ENCODE data around the gene FSCN2. TPM values are rescaled to one million over a fixed set of nuclear protein-coding genes. Genes with fewer than 3 reads are reported as not detected.

Gene FSCN2
- total and polyA plus RNA-seq, 7 donors, result 0.08 to 0.71 (median 0.11) TPM; not detected in 1

GRCh38 chr17:81586096-81586495 lies 57.9 kb downstream of the FSCN2 start:
- Histone ChIP-seq H3K36me3 (ENCODE audit: insufficient read depth in 1 of 2, low read depth in 1 of 2) (peaks cover 9 to 98% of the 10 kb centered on the region in 2 donors), H3K27me3 (ENCODE audit: insufficient read depth in 3 of 3, low read length in 2 of 3) (no peaks in the 10 kb centered on the region), H3K9me3 (no peaks in the 10 kb centered on the region), H3K27ac (no peak overlapping the region), H3K4me1 (no peaks in the 10 kb centered on the region), H3K4me3 (no peak overlapping the region)
- WGBS, 3 donors, result 81 to 83% (median 82%) methylated on average over 4 of the region's 4 CpGs
- DNase-seq (no peak), ATAC-seq (no peak)
- intact Hi-C loops (cut with DNase I), result no loop called here
- TF ChIP-seq CTCF (IDR thresholded peaks at IDR 0.05), result no peak

Other genes starting within 250 kb of the FSCN2 start
- gene SLC38A10, start 233.1 kb upstream of the FSCN2 start, total RNA-seq, result 10 to 100 TPM; 16.7 to 23.9 (median 18.6) TPM
- 10 to 100 TPM; 16.9 to 40.6 (median 33.0) TPM for gene SLC38A10, start 233.1 kb upstream of the FSCN2 start, polyA plus RNA-seq
- 10 to 100 TPM in 1 of 4 donors, 1 to 10 TPM in 3; 6.0 to 10.7 (median 7.7) TPM for gene BAHCC1, start 132.9 kb upstream of the FSCN2 start, total RNA-seq
- 1 to 10 TPM; 2.8 to 6.6 (median 4.1) TPM for gene BAHCC1, start 132.9 kb upstream of the FSCN2 start, polyA plus RNA-seq
- gene ACTG1, start 15.6 kb upstream of the FSCN2 start, total RNA-seq, result 100 to 1,000 TPM; 341 to 567 (median 431) TPM
- 100 to 1,000 TPM; 150 to 620 (median 219) TPM for gene ACTG1, start 15.6 kb upstream of the FSCN2 start, polyA plus RNA-seq
- 10 to 100 TPM; 11.8 to 13.1 (median 12.7) TPM for gene FAAP100, start 24.0 kb downstream of the FSCN2 start, total RNA-seq
- 10 to 100 TPM; 11.6 to 16.3 (median 12.6) TPM for gene FAAP100, start 24.0 kb downstream of the FSCN2 start, polyA plus RNA-seq
- 100 to 1,000 TPM; 151 to 324 (median 219) TPM for gene NPLOC4, start 108.7 kb downstream of the FSCN2 start, total RNA-seq
- 100 to 1,000 TPM in 2 of 3 donors, 10 to 100 TPM in 1; 87.3 to 414 (median 117) TPM for gene NPLOC4, start 108.7 kb downstream of the FSCN2 start, polyA plus RNA-seq
- under 1 TPM in 2 of 4 donors, not detected in 2; 0.22 to 0.67 TPM for gene TSPAN10, start 108.8 kb downstream of the FSCN2 start, total RNA-seq
- gene TSPAN10, start 108.8 kb downstream of the FSCN2 start, polyA plus RNA-seq, result under 1 TPM; 0.09 to 0.39 (median 0.14) TPM
- gene PDE6G, start 128.2 kb downstream of the FSCN2 start, total RNA-seq, result under 1 TPM in 1 of 4 donors, not detected in 3; 0.64 TPM
- 1 to 10 TPM in 1 of 3 donors, under 1 TPM in 2; 0.25 to 1.5 (median 0.56) TPM for gene PDE6G, start 128.2 kb downstream of the FSCN2 start, polyA plus RNA-seq
- 10 to 100 TPM; 15.5 to 23.6 (median 20.5) TPM for gene OXLD1, start 138.2 kb downstream of the FSCN2 start, total RNA-seq
- 10 to 100 TPM; 35.1 to 44.9 (median 39.8) TPM for gene OXLD1, start 138.2 kb downstream of the FSCN2 start, polyA plus RNA-seq
- 10 to 100 TPM in 1 of 4 donors, 1 to 10 TPM in 3; 4.8 to 14.9 (median 8.6) TPM for gene CCDC137, start 138.4 kb downstream of the FSCN2 start, total RNA-seq
- 10 to 100 TPM; 11.3 to 47.4 (median 28.5) TPM for gene CCDC137, start 138.4 kb downstream of the FSCN2 start, polyA plus RNA-seq
- gene ARL16, start 155.4 kb downstream of the FSCN2 start, total RNA-seq, result 10 to 100 TPM in 3 of 4 donors, 1 to 10 TPM in 1; 7.8 to 15.6 (median 11.9) TPM
- gene ARL16, start 155.4 kb downstream of the FSCN2 start, polyA plus RNA-seq, result 10 to 100 TPM; 23.2 to 29.3 (median 29.1) TPM
- gene HGS, start 155.6 kb downstream of the FSCN2 start, total RNA-seq, result 10 to 100 TPM; 38.6 to 74.5 (median 56.5) TPM
- gene HGS, start 155.6 kb downstream of the FSCN2 start, polyA plus RNA-seq, result 100 to 1,000 TPM in 2 of 3 donors, 10 to 100 TPM in 1; 62.3 to 158 (median 139) TPM
- 100 to 1,000 TPM in 2 of 4 donors, 10 to 100 TPM in 2; 93.0 to 175 (median 104) TPM for gene MRPL12, start 175.0 kb downstream of the FSCN2 start, total RNA-seq
- gene MRPL12, start 175.0 kb downstream of the FSCN2 start, polyA plus RNA-seq, result 100 to 1,000 TPM; 222 to 558 (median 242) TPM
- gene SLC25A10, start 183.9 kb downstream of the FSCN2 start, total RNA-seq, result 1 to 10 TPM; 2.4 to 6.3 (median 3.8) TPM
- gene SLC25A10, start 183.9 kb downstream of the FSCN2 start, polyA plus RNA-seq, result 1 to 10 TPM; 5.9 to 7.0 (median 6.3) TPM